ENCODE measurements around the gene PCED1A.

GRCh38 chr20:2798095-2798805, 42.2 kb downstream of the PCED1A start:
- TF ChIP-seq CTCF (IDR thresholded peaks at IDR 0.05; ENCODE audit: extremely low read depth in 1 of 2, insufficient read depth in 1 of 2, low read depth in 1 of 2, low read length in 2 of 2) (no peak), POLR2A (IDR thresholded peaks at IDR 0.05; ENCODE audit: low read depth, low read length) (no peak), EZH2 (IDR thresholded peaks at IDR 0.05; ENCODE audit: borderline replicate concordance, low read depth, low read length, severe bottlenecking) (no peak), POLR2AphosphoS5 (IDR thresholded peaks at IDR 0.05; ENCODE audit: insufficient read depth, low read depth, low read length) (no peak), JUN (IDR thresholded peaks at IDR 0.05; ENCODE audit: borderline replicate concordance, insufficient read depth, insufficient read length, low read depth) (no peak), FOS (IDR thresholded peaks at IDR 0.05; ENCODE audit: borderline replicate concordance, insufficient read depth, low read length) (no peak)
- TF ChIP-seq, protein P1, sequence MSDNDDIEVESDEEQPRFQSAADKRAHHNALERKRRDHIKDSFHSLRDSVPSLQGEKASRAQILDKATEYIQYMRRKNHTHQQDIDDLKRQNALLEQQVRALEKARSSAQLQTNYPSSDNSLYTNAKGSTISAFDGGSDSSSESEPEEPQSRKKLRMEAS (IDR thresholded peaks at IDR 0.05; ENCODE audit: insufficient read depth, insufficient read length): no peak

Measured in endothelial cell of umbilical vein (primary cell).